Right lobe of liver (tissue), 6 donors: ENCODE measurements around the gene DDB1. TPM values are rescaled to one million over a fixed set of nuclear protein-coding genes. Genes with fewer than 3 reads are reported as not detected.
A peak's percentile ranks its signal among the peaks of the same experiment; 100 is the strongest.
"Not testable (repeated sequence)": the region's sequence is repeated elsewhere in the genome, so short reads cannot be mapped to it uniquely, and the experiment has no call there.

Source experiments
- ATAC-seq, 4 donors: fragments of 200-7000 bp; cut with Tn5 transposase; one replicate each; pipeline ENCODE4 v1.9.1; 2020; ENCODE audit warnings: mild to moderate bottlenecking in 4 of 4, moderate library complexity in 4 of 4
- DNase-seq, 3 donors: peaks; one replicate each; pipeline ENCODE4 v3.0.0-alpha.2; 2020
- H3K27ac ChIP-seq, 3 donors: fragments of 200-600 bp; one replicate each; pipeline ENCODE4 v1.8.0; 2022
- H3K27me3 ChIP-seq, 2 donors: fragments of 200-600 bp; one replicate each; pipeline ENCODE4 v1.8.0; 2022
- H3K36me3 ChIP-seq, 4 donors: fragments of 200-600 bp; sonication (generic) in 1 of 4; one replicate each; pipeline versions ENCODE4 v1.5.1 to v1.8.0; 2017 to 2022; ENCODE audit warnings: control low read depth in 1 of 4
- H3K4me1 ChIP-seq, 4 donors: fragments of 200-600 bp; sonication (generic) in 1 of 4; one replicate each; pipeline versions ENCODE4 v1.5.1 to v1.8.0; 2017 to 2022; ENCODE audit warnings: control low read depth in 1 of 4
- H3K4me3 ChIP-seq, 3 donors: fragments of 200-600 bp; one replicate each; pipeline ENCODE4 v1.8.0; 2022
- H3K9me3 ChIP-seq, 4 donors: fragments of 200-600 bp; sonication (generic) in 1 of 4; one replicate each; pipeline versions ENCODE4 v1.5.1 to v1.8.0; 2017 to 2022; ENCODE audit warnings: control low read depth in 1 of 4
- POLR2A ChIP-seq: fragments of 450-650 bp; IDR thresholded peaks from one replicate; pipeline ENCODE4 v1.6.1; 2017; ENCODE audit warnings: antibody characterized with exemption, mild to moderate bottlenecking
- WGBS: methylation state at CpG from one replicate; pipeline ENCODE4 v1.1.6; 2018; ENCODE audit warnings: low coverage, low lambda C conversion rate; ENCODE audit not compliant: insufficient coverage; ENCODE audit errors: missing lambda C conversion rate; 5-methylcytosine and 5-hydroxymethylcytosine counted together
- intact Hi-C, 2 donors: fragments of 100-400 bp; cut with DNase I; formaldehyde crosslinking; loops; one replicate each; pipeline versions ENCODE4 v1.11.2 to v1.14.1; 2022
- total RNA-seq, 6 experiments: library from RNA; depleted of rRNA in 2 of 6; stranded (reverse); fragments of >200 nt in 2 of 6; fragmentation: NEBNext Ultra II Directional in 3 of 6; extraction: Animal tissue kit (Norgen Biotek cat#: 25700) in 3 of 6; gene quantifications; one replicate each; pipeline versions ENCODE4 v1.1.0 to v1.2.4, GENCODE V29; 2016 to 2023
- TF ChIP-seq, protein P1 (sequence below), 4 donors: fragments of 200-600 bp in 3 of 4; fragments of 450-650 bp in 1 of 4; IDR thresholded peaks; one replicate each; pipeline versions ENCODE4 v1.5.1 to v1.8.0; 2016 to 2022; ENCODE audit warnings: antibody characterized with exemption in 4 of 4, mild to moderate bottlenecking in 2 of 4
- donor health status: DM: no; HTN: yes; CAD: no.
- donor health status: DM: no; HTN: no; CAD: no.
- donor health status: DM: no; HTN: no; CAD: no.
- donor health status: DM: no; HTN: yes; CAD: no.
- donor health status: DM: no; HTN: yes; CAD: no.

DDB1 gene
- total RNA-seq, 6 experiments from 2014 or later = 70.9 to 94.5 (median 83.9) TPM

DNA sequence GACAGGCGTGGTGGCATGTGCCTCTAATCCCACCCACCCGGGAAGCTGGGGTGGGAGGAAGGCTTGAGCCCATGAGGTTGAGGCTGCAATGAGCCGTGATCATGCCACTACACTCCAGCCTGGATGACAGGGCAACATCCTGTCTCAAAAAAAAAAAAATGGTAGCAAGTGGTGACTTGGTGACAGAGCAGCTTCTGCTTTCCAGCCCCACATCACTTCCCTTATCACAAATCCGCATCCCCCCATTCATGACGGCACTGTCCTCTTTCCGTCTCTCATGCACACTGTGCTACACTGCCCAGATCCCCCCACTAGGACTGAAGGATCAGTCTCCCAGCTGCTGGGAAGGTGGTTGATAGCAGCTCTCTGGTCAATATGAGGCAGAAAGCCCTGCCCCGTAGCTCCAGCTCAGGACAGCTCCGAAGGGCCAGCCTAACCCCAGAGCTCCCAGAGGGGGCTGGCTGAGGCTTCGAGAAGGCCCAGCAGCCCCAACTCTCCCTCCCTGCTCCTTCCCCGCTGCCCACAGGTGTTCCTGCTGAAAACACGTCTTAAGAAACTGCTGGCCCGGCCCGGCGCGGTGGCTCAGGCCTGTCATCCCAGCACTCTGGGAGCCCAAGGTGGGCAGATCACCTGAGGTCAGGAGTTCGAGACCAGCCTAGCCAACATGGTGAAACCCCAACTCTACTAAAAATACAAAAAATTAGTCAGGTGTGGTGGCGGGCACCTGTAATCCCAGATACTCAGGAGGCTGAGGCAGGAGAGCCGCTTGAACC lies 76.0 kb downstream of the DDB1 start:
- no peak overlapping the region for H3K4me3 ChIP-seq
- no peak for DNase-seq
- H3K9me3 ChIP-seq = no peaks in the 10 kb centered on the region
- no peak overlapping the region for H3K27ac ChIP-seq
- no peaks in the 10 kb centered on the region for H3K36me3 ChIP-seq
- WGBS = 78% methylated on average over 8 of the region's 18 CpGs
- no peak for ATAC-seq
- no peak for TF ChIP-seq POLR2A
- H3K4me1 ChIP-seq = no peaks in the 10 kb centered on the region
- no peaks in the 10 kb centered on the region for H3K27me3 ChIP-seq
- intact Hi-C loops = no loop called here

GRCh38 chr11:61254403-61255025 lies 78.4 kb downstream of the DDB1 start:
- Histone ChIP-seq H3K4me1 (no peaks in the 10 kb centered on the region), H3K36me3 (no peaks in the 10 kb centered on the region), H3K9me3 (no peaks in the 10 kb centered on the region), H3K27me3 (no peaks in the 10 kb centered on the region), H3K4me3 (no peak overlapping the region), H3K27ac (no peak overlapping the region)
- intact Hi-C loops = no loop called here
- TF ChIP-seq POLR2A = no peak
- TF ChIP-seq, protein P1, sequence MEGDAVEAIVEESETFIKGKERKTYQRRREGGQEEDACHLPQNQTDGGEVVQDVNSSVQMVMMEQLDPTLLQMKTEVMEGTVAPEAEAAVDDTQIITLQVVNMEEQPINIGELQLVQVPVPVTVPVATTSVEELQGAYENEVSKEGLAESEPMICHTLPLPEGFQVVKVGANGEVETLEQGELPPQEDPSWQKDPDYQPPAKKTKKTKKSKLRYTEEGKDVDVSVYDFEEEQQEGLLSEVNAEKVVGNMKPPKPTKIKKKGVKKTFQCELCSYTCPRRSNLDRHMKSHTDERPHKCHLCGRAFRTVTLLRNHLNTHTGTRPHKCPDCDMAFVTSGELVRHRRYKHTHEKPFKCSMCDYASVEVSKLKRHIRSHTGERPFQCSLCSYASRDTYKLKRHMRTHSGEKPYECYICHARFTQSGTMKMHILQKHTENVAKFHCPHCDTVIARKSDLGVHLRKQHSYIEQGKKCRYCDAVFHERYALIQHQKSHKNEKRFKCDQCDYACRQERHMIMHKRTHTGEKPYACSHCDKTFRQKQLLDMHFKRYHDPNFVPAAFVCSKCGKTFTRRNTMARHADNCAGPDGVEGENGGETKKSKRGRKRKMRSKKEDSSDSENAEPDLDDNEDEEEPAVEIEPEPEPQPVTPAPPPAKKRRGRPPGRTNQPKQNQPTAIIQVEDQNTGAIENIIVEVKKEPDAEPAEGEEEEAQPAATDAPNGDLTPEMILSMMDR (IDR thresholded peaks at IDR 0.05) = peak; percentile 81 to 92 (median 86)
- 57% methylated on average over 3 of the region's 12 CpGs for WGBS
- ATAC-seq (peak; percentile 89 to 97 (median 94)), DNase-seq (peak; percentile 64 to 76 (median 69))

- ATAC-seq, H3K4me3 ChIP-seq, H3K27ac ChIP-seq, H3K9me3 ChIP-seq, H3K36me3 ChIP-seq, H3K27me3 ChIP-seq, DNase-seq, intact Hi-C loops, H3K4me1 ChIP-seq: not testable (repeated sequence)
- WGBS = 50% methylated on average over 1 of the region's 1 CpG
Observed at GRCh38 chr11:61252332-61252731, 80.6 kb downstream of the DDB1 start.

- not testable (repeated sequence) for ATAC-seq, DNase-seq
Observed at GRCh38 chr11:61250796-61251765, 81.8 kb downstream of the DDB1 start.

More at GRCh38 chr11:61250796-61251765, 81.8 kb downstream of the DDB1 start:
- H3K9me3 ChIP-seq, intact Hi-C loops, H3K36me3 ChIP-seq, H3K27ac ChIP-seq, H3K4me3 ChIP-seq, H3K4me1 ChIP-seq, H3K27me3 ChIP-seq: not testable (repeated sequence)
- 75% methylated on average over 9 of the region's 20 CpGs for WGBS

Other genes with a start within 250 kb of the DDB1 start
- under 1 TPM; 0.12 to 0.56 (median 0.35) TPM for gene CD5, start 230.6 kb downstream of the DDB1 start, total RNA-seq
- 1 to 10 TPM; 4.6 to 7.6 (median 6.0) TPM for gene VPS37C, start 171.7 kb downstream of the DDB1 start, total RNA-seq
- gene PGA3, start 129.6 kb downstream of the DDB1 start, total RNA-seq = under 1 TPM in 3 of 6 experiments, not detected in 3; 0.15 to 0.55 (median 0.23) TPM
- 1 to 10 TPM in 1 of 6 experiments, under 1 TPM in 3, not detected in 2; 0.15 to 1.5 (median 0.52) TPM for gene PGA4, start 110.8 kb downstream of the DDB1 start, total RNA-seq
- under 1 TPM in 2 of 6 experiments, not detected in 4; 0.20 to 1.00 TPM for gene PGA5, start 91.9 kb downstream of the DDB1 start, total RNA-seq
- 10 to 100 TPM in 2 of 6 experiments, 1 to 10 TPM in 4; 2.3 to 37.1 (median 6.0) TPM for gene VWCE, start 37.8 kb downstream of the DDB1 start, total RNA-seq
- 100 to 1,000 TPM in 4 of 6 experiments, 10 to 100 TPM in 2; 36.6 to 216 (median 124) TPM for gene TKFC, start 123 bp upstream of the DDB1 start, total RNA-seq
- 10 to 100 TPM; 25.6 to 41.8 (median 35.2) TPM for gene CYB561A3, start 28.8 kb upstream of the DDB1 start, total RNA-seq
- 10 to 100 TPM; 18.2 to 41.0 (median 26.4) TPM for gene TMEM138, start 29.3 kb upstream of the DDB1 start, total RNA-seq
- 1 to 10 TPM; 1.7 to 3.9 (median 2.0) TPM for gene TMEM216, start 59.5 kb upstream of the DDB1 start, total RNA-seq
- gene CPSF7, start 96.9 kb upstream of the DDB1 start, total RNA-seq = 10 to 100 TPM; 16.7 to 52.0 (median 31.7) TPM
- 10 to 100 TPM; 17.7 to 62.5 (median 23.3) TPM for gene SDHAF2, start 97.0 kb upstream of the DDB1 start, total RNA-seq
- gene LRRC10B, start 175.6 kb upstream of the DDB1 start, total RNA-seq = not detected
- gene SYT7, start 248.0 kb upstream of the DDB1 start, total RNA-seq = 10 to 100 TPM; 13.1 to 70.8 (median 31.6) TPM